ENCODE measurements around the gene SYNJ2.

The SYNJ2 gene

DNA sequence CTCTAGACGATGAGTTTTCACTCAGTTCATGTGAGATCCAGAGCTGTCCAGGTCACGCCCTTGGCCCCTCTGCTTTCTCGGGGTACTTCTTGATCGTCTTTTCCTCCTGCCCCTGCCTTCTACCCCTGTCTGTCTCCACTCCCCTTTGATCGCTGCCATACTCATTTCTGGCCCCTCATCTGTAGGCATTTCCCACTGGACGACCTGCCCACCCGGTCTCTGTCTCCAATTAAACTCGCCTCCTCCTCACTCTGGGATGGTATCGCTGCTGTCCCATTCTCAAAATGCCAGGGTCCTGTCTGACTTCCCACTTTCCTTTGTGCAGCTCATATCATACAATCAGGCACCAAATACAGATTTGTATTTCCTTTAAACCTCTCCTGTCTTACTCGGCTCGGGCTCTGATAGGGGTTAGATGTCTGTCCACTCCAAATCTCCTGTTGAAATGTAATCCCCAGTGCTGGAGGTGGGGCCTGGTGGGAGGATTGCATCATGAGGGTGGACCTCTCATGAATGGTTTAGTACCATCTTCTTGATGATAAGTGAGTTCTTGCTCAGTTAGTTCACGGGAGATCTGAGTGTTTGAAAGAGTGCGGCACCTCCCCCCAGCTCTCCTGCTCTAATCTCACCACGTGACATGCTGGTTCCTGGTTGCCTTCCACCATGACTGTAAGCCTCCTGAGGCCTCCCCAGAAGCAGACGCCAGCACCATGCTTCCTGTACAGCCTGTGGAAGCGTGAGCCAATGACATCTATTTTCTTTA, 3.5 kb upstream of the SYNJ2 start:
- in situ Hi-C loops (cut with MboI; ENCODE audit: low sequenced_read_pairs), result no loop called here

DNA sequence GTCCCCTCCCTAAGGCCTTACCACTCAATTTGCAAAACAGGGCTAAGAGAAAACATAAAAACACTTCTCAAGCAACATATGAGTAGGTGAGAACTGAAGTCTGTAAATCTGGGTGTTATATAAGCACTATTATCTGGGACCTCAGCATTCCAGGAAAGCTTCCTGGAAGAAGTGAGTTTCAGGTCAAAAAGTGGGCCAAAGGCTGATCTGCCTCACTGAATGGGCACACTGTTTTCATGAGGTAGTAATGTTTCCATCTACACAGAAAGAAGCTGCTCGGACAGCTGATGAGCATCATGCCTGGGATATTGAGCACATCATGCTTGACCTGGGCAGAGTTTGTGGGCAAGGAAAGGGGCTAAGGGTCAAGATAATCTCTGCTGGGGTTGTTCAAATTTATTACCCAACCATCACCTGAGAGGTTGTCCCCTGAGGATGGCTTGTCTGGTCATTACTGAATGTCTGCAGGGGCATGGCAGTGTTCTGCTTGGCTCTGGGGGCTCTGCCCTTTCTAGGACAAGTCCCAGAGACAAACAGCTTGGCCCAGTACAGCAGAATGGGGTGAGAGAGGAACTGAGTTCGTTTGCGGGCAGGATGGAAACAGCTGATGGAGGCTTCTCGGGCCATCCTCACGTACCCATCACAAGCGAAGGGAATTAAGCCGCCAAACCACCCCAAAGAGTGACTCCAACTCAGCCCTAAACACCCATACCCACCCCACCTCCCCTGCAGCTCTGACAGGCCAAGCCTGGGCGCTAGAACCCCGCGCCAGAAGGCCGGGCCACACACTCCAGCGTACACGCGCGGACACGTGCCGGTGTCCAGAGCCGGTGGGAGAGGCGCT, 1.2 kb upstream of the SYNJ2 start:
- in situ Hi-C loops (cut with MboI; ENCODE audit: low sequenced_read_pairs), result no loop called here

GRCh38 chr6:157981132-157981394, 600 bp upstream of the SYNJ2 start:
- in situ Hi-C loops (cut with MboI; ENCODE audit: low sequenced_read_pairs), result no loop called here

DNA sequence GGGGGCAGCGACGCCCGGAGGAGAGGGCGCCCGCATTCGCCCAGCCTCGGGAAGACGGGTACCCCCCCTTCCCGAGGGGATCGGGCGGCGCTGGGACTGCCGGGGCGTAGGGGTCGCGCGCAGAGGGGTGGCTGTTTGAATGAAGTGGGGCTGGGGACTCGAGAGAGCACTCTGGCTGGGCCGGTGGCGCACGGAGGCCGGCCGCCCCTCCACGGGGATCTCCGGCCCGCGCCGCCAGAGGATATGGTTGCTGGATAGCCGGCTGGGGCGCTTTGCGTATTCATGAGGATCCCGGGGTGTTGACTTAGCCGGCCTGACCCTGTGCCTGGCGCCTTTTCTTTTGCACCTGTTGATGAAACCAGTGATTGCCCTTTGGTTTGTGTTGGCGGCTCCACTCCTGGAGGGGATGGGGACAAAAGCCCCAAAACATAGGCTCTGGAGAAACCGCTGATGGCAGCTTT, 469 bp downstream of the SYNJ2 start:
- in situ Hi-C loops (cut with MboI; ENCODE audit: low sequenced_read_pairs), result no loop called here

DNA sequence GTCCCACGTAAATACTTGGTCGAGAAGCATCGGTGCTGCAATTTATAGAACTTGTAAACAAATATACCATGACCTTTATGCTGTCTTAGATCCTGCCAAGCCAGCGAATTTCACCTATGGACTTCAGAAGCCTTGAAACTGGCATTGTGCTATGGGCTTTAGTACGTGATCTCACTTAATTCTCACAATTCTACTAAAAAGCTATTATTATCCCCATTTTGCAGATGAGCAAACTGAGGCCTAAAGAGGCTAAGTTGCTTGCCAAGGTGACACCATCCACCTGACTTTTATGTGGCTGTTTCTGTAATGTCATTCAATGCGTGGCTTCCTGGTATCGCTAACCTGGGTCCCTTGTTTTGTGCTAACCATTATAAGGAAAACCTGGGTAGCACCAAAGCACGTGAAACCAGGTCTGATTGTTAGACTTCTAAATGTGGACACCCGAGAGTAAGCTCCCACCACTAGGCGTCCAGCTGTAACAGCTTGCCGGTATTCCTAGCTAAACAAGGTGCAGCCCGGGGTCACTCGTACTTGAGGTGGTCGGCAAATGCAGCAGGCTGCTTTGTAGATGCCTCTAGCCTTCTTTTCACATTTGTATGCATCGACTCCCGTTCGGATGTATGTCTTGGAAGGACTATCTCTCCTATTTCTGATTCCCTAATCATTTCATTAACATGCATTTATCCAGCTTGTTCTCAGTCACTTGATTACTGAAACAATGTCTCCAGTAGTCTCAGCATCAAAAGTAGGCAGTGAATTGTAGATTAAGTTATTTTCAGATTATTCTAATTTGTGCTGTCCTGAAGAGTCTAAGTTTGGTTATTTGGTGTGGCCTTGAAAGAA, 1.1 kb downstream of the SYNJ2 start:
- in situ Hi-C loops (cut with MboI; ENCODE audit: low sequenced_read_pairs), result no loop called here

DNA sequence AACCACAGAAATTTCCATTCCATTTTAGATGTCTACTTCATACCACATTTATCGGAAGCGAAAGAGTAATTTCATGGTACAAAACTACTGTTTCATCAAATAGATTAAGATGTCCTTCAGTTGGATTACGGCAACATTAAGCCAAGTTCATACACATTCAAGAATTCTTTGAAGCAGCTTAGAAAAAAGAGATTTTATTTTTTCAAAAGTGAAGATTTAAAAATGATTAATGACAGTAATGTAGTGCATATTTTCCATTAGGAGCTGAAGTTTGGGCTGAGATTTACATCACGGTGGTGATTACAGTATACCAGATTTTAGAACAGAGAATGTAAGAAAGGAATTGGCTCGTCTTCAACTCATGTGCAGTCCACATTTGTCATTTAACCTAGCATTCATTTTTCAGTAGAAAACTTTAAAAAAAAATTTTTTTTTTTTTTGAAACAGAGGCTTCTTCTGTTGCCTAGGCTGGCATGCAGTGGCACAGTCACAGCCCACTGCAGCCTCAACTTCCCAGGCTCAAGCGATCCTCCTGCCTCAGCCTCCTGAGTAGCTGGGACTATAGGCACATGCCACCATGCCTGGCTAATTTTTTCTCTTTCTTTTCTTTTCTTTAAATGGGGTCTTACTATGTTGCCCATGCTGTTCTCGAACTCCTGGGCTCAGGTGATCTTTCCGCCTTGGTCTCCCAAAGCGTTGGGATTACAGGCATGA, 1.9 kb downstream of the SYNJ2 start:
- in situ Hi-C loops (cut with MboI; ENCODE audit: low sequenced_read_pairs), result no loop called here

- in situ Hi-C loops (cut with MboI; ENCODE audit: low sequenced_read_pairs), result no loop called here
These were observed 2.5 kb downstream of the SYNJ2 start for GRCh38 chr6:157984128-157984527.

DNA sequence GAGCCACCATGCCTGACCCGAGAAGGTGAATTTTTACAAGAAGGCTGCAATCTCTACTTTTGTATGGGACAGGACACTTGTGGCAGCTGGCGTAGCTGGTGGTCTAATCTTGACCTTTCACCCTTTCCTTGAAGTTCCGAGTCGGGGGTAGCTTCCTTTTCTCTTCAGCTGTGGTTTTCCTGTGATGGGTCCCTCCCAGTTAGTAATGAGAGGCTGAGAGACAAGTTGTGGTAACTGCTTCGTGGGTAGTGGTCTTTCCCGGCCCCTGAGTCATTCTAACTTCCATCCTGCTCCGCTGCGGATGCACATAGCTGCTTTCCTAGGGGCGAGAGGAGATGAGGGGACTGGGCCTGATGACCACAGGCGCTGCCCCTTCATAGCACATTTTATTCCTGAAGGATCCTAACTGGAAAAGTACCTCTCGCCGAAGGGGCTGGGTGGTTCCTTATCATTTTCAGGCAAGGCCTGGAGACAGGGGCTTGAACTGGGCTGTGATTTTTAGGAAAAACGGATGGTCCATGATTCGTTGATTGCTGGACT, 3.1 kb downstream of the SYNJ2 start:
- in situ Hi-C loops (cut with MboI; ENCODE audit: low sequenced_read_pairs), result no loop called here

GRCh38 chr6:157985378-157986155, 3.9 kb downstream of the SYNJ2 start:
- in situ Hi-C loops (cut with MboI; ENCODE audit: low sequenced_read_pairs), result no loop called here

DNA sequence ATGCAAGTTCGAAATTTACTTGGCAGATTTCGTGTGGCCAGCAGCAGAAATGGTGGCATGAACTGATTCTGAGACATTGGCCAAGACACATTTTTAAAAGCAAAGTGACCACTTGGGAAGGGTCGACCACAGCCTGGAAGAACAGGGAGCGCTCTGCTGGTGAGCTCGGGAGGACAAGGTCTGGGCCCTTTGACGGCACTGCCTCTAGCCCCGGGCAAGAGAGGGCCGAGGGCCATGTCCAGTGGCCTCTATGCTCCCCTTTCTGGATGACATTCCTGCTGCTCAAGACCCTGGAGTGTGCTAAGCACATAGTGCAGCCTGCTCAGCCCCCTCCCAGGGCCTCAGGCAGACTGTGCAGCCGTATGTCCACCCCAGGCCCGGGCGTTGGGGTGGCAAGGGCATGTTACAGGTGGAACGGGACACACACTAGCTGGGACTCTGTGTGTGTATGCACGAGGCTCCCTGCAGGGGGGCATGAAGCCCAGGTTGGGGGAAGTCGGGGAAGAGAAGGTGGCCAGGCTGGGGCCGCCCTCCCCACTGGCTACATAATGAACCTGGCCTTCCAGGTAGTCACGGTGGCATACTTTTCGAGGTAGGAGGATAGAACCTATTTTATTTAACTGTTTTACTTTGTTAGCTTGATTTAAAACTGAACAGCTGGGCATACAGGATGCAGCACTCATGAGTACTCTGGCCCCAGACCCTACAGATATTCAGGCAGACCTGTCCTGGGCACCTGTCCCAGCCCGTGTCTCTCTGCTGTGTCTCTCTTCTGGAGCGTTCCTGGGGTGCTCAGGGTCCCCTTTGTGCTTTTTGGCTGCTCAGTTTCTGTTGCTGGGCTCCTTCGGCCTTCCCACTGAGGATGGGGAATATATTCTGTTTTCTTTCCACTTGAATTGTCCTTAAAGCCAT, 6.4 kb downstream of the SYNJ2 start:
- in situ Hi-C loops (cut with MboI; ENCODE audit: low sequenced_read_pairs), result no loop called here

DNA sequence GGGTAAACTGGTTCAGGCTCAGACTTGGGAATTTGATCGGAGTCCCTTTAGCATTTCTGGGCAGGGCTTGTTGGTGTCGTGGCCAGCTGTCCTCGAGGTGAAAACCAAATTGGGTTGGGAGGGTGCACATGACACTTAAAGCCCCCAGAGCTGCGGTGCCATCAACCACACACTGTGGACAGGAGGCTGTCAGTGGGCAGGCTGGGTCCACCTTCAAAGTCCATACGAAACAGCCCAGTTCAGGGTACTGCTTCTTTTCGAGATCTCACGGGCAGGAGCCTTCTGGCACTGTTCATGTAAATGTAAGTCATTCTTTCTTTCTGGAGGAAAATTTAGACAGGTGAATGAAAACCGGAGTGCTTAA, 7.0 kb downstream of the SYNJ2 start:
- in situ Hi-C loops (cut with MboI; ENCODE audit: low sequenced_read_pairs), result no loop called here

DNA sequence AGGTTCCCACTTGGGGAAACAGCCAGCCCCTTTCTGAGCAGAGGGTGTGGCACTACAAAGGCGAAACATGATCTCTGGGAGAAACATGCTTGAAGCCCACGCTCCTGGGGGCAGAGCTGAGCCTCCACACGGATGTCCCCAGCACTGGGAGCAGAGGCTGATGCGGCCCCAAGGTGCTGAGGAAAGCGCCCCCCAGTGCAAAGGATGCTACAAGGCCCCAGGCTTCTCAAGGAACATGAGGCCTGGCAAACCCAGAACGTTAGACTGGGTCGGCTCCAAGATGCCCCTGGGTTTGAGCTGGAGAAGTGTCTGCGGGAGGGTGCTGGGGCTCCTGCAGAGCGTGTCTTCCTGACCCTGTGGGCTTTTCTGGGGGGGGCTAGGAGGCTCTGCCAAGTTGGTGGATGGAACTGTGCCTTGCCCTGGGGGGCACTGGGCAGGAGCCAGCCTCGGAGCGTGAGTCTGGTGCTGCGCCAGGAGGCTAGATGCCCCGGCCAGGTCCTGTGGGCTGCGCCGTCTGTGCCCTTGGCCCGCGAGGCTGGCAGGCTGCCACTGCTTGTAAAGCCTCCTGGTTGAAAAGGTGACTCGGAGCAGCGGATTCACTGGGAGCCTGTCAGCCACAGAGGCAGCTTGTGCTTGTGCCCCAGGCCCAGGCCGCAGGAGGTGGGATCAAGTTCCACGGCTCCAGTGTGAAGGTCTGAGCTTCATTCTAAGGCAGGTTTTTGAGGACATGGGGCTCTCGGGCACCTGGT, 8.1 kb downstream of the SYNJ2 start:
- in situ Hi-C loops (cut with MboI; ENCODE audit: low sequenced_read_pairs), result no loop called here

- in situ Hi-C loops (cut with MboI; ENCODE audit: low sequenced_read_pairs), result no loop called here
These were observed 8.8 kb downstream of the SYNJ2 start for GRCh38 chr6:157990321-157991066.

DNA sequence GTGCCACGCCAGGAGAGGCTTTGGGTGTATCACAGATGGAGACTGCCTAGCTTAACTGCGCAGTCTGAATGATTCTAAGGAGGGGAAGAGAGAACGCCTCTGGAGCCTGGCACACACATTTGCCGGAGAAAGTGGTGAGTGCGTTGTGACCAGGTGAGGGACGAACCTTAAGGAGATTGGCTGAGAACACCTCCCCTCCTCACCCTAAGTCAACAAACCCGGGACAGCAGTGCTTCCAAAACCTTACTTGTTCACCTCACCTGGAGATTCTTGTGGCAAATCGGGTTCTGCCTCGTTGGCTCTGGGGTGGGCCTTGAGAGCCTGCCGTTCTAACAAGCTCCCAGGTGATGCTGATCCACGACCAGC, 9.4 kb downstream of the SYNJ2 start:
- in situ Hi-C loops (cut with MboI; ENCODE audit: low sequenced_read_pairs), result no loop called here

DNA sequence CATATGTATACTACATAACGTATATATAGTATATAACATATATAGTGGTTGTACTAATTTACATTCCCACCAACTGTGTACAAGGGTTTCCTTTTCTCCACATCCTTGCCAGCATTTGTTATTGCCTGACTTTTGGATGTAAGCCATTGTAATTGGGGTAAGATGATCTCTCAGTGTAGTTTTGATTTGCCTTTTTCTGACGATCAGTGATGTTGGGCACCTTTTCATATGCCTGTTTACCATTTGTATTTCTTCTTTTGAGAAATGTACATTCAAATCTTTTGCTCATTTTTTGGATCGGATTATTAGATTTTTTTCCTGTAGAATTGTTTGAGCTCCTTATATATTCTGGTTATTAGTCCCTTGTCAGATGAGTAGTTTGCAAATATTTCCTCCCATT, 11.4 kb downstream of the SYNJ2 start:
- in situ Hi-C loops (cut with MboI; ENCODE audit: low sequenced_read_pairs), result no loop called here

GRCh38 chr6:157994125-157994795, 12.6 kb downstream of the SYNJ2 start:
- in situ Hi-C loops (cut with MboI; ENCODE audit: low sequenced_read_pairs), result no loop called here

GRCh38 chr6:157995458-157995857, 13.8 kb downstream of the SYNJ2 start:
- in situ Hi-C loops (cut with MboI; ENCODE audit: low sequenced_read_pairs), result no loop called here
